ENCODE data around the gene RTP5. TPM values are rescaled to one million over a fixed set of nuclear protein-coding genes. Genes with fewer than 3 reads are reported as not detected.

Gene RTP5
- total and polyA plus RNA-seq, 2 donors (not counting 1 experiment from before 2014, with no cell fraction given): not detected

DNA sequence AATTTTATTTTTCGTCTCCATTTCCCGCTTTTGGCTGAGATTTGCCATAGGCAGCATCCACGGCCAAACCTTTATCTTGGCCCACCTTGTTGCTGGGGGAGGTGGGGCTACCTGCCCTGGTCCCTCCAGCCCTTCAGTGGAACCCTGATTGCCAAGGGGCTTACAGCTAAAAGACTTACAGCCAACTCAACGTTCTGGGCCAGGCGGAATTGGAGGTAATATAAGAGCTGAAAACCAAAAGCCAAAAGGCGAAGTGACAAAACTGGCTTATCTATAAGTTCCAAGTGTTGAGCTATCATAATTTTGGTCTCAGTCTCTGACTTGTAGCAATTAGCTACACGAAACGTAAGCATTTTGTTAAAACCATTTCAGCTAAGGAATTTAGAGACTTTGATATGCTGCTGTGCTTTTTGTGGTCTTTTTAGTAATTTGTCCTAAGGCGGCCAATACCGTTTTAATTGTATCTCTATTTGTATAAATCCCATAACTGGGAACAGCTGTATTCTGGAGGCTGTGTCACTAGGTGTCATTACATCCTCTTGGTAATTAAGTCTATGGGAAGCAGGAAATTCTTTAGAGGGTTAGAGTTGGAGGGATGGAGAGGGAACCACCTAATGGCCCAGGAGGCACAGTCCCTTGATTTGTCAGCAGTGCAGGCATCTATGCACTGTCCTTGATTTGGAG, 34.9 kb upstream of the RTP5 start:
- Histone ChIP-seq H3K9ac (ENCODE audit: insufficient read depth, low read length) (no peak overlapping the region), H3K4me2 (ENCODE audit: extremely low read depth, insufficient read depth, low read length) (no peak overlapping the region), H3K27ac (ENCODE audit: insufficient read depth, low read length) (no peak overlapping the region), H3K36me3 (ENCODE audit: control insufficient read depth, insufficient read depth, low read length) (no peaks in the 10 kb centered on the region), H4K20me1 (ENCODE audit: control insufficient read depth, extremely low read depth, insufficient read depth, low read length) (no peaks in the 10 kb centered on the region), H3K4me1 (ENCODE audit: control insufficient read depth, extremely low read depth, insufficient read depth, low read length) (no peaks in the 10 kb centered on the region), H2AFZ (ENCODE audit: low read length) (no peak overlapping the region), H3K27me3 (ENCODE audit: control insufficient read depth, insufficient read depth, low read length) (no peaks in the 10 kb centered on the region), H3K79me2 (ENCODE audit: control insufficient read depth, insufficient read depth, low read length) (no peaks in the 10 kb centered on the region), H3K4me3 (replicated peaks in 1 of 4; ENCODE audit: control extremely low read depth in 1 of 4, insufficient read depth in 1 of 4, low read depth in 3 of 4, low read length in 4 of 4) (no peak overlapping the region), H3K9me3 (ENCODE audit: control insufficient read depth, insufficient read depth, low read depth, low read length) (no peaks in the 10 kb centered on the region)
- TF ChIP-seq EZH2 (IDR thresholded peaks at IDR 0.05; ENCODE audit: low read length, missing control alignments): no peak
- TF ChIP-seq, protein P1, sequence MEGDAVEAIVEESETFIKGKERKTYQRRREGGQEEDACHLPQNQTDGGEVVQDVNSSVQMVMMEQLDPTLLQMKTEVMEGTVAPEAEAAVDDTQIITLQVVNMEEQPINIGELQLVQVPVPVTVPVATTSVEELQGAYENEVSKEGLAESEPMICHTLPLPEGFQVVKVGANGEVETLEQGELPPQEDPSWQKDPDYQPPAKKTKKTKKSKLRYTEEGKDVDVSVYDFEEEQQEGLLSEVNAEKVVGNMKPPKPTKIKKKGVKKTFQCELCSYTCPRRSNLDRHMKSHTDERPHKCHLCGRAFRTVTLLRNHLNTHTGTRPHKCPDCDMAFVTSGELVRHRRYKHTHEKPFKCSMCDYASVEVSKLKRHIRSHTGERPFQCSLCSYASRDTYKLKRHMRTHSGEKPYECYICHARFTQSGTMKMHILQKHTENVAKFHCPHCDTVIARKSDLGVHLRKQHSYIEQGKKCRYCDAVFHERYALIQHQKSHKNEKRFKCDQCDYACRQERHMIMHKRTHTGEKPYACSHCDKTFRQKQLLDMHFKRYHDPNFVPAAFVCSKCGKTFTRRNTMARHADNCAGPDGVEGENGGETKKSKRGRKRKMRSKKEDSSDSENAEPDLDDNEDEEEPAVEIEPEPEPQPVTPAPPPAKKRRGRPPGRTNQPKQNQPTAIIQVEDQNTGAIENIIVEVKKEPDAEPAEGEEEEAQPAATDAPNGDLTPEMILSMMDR (conservative IDR thresholded peaks at IDR 0.05 in 1 of 2, IDR thresholded peaks at IDR 0.05 in 1 of 2; ENCODE audit: low read depth in 1 of 2, low read length in 2 of 2): no peak
- no peak for DNase-seq (ENCODE audit: low read depth in 2 of 2)

DNA sequence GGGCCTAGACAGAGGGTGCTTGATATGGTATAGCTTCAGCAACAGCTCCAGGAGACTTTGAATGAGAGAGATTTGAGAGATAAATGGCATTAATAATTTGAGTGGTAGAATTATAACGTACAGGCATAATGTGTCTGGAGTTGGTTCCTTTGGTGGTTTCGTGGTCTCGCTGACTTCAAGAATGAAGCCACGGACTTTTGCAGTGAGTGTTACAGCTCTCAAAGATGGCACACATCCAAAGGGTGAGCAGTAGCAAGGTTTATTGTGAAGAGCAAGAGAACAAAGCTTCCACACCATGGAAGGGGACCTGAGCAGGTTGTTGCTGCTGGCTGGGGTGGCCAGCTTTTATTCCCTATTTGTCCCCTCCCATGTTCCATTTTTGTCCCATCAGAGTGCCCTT, 33.9 kb upstream of the RTP5 start:
- Histone ChIP-seq H3K27me3 (ENCODE audit: control insufficient read depth, insufficient read depth, low read length) (no peaks in the 10 kb centered on the region), H3K36me3 (ENCODE audit: control insufficient read depth, insufficient read depth, low read length) (no peaks in the 10 kb centered on the region), H3K27ac (ENCODE audit: insufficient read depth, low read length) (no peak overlapping the region), H3K79me2 (ENCODE audit: control insufficient read depth, insufficient read depth, low read length) (no peaks in the 10 kb centered on the region), H3K4me1 (ENCODE audit: control insufficient read depth, extremely low read depth, insufficient read depth, low read length) (no peaks in the 10 kb centered on the region), H3K9me3 (ENCODE audit: control insufficient read depth, insufficient read depth, low read depth, low read length) (no peaks in the 10 kb centered on the region), H3K9ac (ENCODE audit: insufficient read depth, low read length) (no peak overlapping the region), H2AFZ (ENCODE audit: low read length) (no peak overlapping the region), H4K20me1 (ENCODE audit: control insufficient read depth, extremely low read depth, insufficient read depth, low read length) (no peaks in the 10 kb centered on the region), H3K4me2 (ENCODE audit: extremely low read depth, insufficient read depth, low read length) (no peak overlapping the region), H3K4me3 (replicated peaks in 1 of 4; ENCODE audit: control extremely low read depth in 1 of 4, insufficient read depth in 1 of 4, low read depth in 3 of 4, low read length in 4 of 4) (no peak overlapping the region)
- peak in 1 of 2 donors; percentile 35 for DNase-seq (ENCODE audit: low read depth in 2 of 2)
- TF ChIP-seq, protein P1 (conservative IDR thresholded peaks at IDR 0.05 in 1 of 2, IDR thresholded peaks at IDR 0.05 in 1 of 2; ENCODE audit: low read depth in 1 of 2, low read length in 2 of 2): no peak
- TF ChIP-seq EZH2 (IDR thresholded peaks at IDR 0.05; ENCODE audit: low read length, missing control alignments): no peak

GRCh38 chr2:241836292-241836691, 33.2 kb upstream of the RTP5 start:
- Histone ChIP-seq H3K9me3 (ENCODE audit: control insufficient read depth, insufficient read depth, low read depth, low read length) (no peaks in the 10 kb centered on the region), H2AFZ (ENCODE audit: low read length) (no peak overlapping the region), H3K4me2 (ENCODE audit: extremely low read depth, insufficient read depth, low read length) (no peak overlapping the region), H3K4me3 (replicated peaks in 1 of 4; ENCODE audit: control extremely low read depth in 1 of 4, insufficient read depth in 1 of 4, low read depth in 3 of 4, low read length in 4 of 4) (no peak overlapping the region), H3K36me3 (ENCODE audit: control insufficient read depth, insufficient read depth, low read length) (no peaks in the 10 kb centered on the region), H3K27me3 (ENCODE audit: control insufficient read depth, insufficient read depth, low read length) (no peaks in the 10 kb centered on the region), H4K20me1 (ENCODE audit: control insufficient read depth, extremely low read depth, insufficient read depth, low read length) (no peaks in the 10 kb centered on the region), H3K79me2 (ENCODE audit: control insufficient read depth, insufficient read depth, low read length) (no peaks in the 10 kb centered on the region), H3K27ac (ENCODE audit: insufficient read depth, low read length) (no peak overlapping the region), H3K9ac (ENCODE audit: insufficient read depth, low read length) (no peak overlapping the region), H3K4me1 (ENCODE audit: control insufficient read depth, extremely low read depth, insufficient read depth, low read length) (no peaks in the 10 kb centered on the region)
- no peak for DNase-seq (ENCODE audit: low read depth in 2 of 2)
- no peak for TF ChIP-seq EZH2 (IDR thresholded peaks at IDR 0.05; ENCODE audit: low read length, missing control alignments)
- TF ChIP-seq, protein P1 (conservative IDR thresholded peaks at IDR 0.05 in 1 of 2, IDR thresholded peaks at IDR 0.05 in 1 of 2; ENCODE audit: low read depth in 1 of 2, low read length in 2 of 2): no peak

All from fibroblast of lung (primary cell).